CD14-positive monocyte (primary cell): ENCODE measurements around the gene PNMA8B. TPM values are rescaled to one million over a fixed set of nuclear protein-coding genes. Genes with fewer than 3 reads are reported as not detected.

Experiments
- DNase-seq, 3 donors: peaks; one replicate each; pipeline ENCODE4 v3.0.0-alpha.2; 2011 to 2022
- H2AFZ ChIP-seq: 2 replicates; pipeline ENCODE4 v1.6.0; 2012; ENCODE audit warnings: mild to moderate bottlenecking, low read depth, low read length, inconsistent platforms; ENCODE audit not compliant: insufficient read depth, poor library complexity, severe bottlenecking
- H3K27ac ChIP-seq, 2 donors: 1 replicate in 1 of 2; 2 replicates in 1 of 2; pipeline ENCODE4 v1.5.1; 2012 to 2013; ENCODE audit warnings: low read length in 2 of 2, control low read depth in 1 of 2, inconsistent platforms in 1 of 2, low read depth in 1 of 2, mild to moderate bottlenecking in 1 of 2
- H3K27me3 ChIP-seq, 2 donors: one replicate each; pipeline versions ENCODE4 v1.6.0 to v1.6.1; 2011 to 2013; ENCODE audit warnings: low read length in 2 of 2; ENCODE audit not compliant: control insufficient read depth in 2 of 2, insufficient read depth in 2 of 2
- H3K36me3 ChIP-seq, 2 donors: replicated peaks in 1 of 2; 1 replicate in 1 of 2; 2 replicates in 1 of 2; pipeline versions ENCODE4 v1.5.1 to v1.6.1; 2012 to 2013; ENCODE audit warnings: low read length in 2 of 2, control low read depth in 1 of 2, inconsistent platforms in 1 of 2, mild to moderate bottlenecking in 1 of 2; ENCODE audit not compliant: insufficient read depth in 2 of 2, control insufficient read depth in 1 of 2
- H3K4me1 ChIP-seq, 2 donors: 1 replicate in 1 of 2; 2 replicates in 1 of 2; pipeline versions ENCODE4 v1.5.1 to v1.6.1; 2012 to 2013; ENCODE audit warnings: low read length in 2 of 2, control low read depth in 1 of 2, inconsistent platforms in 1 of 2, mild to moderate bottlenecking in 1 of 2, moderate library complexity in 1 of 2; ENCODE audit not compliant: insufficient read depth in 2 of 2, control insufficient read depth in 1 of 2
- H3K4me2 ChIP-seq: replicated peaks from 2 replicates; pipeline ENCODE3; 2012; ENCODE audit warnings: low read length, moderate library complexity, mild to moderate bottlenecking; ENCODE audit not compliant: poor library complexity, severe bottlenecking; ENCODE audit errors: extremely low read depth
- H3K4me3 ChIP-seq, 3 experiments: fragments of 200-600 bp in 1 of 3; sonication (generic) in 1 of 3; replicated peaks in 1 of 3; 1 replicate in 2 of 3; 2 replicates in 1 of 3; pipeline ENCODE4 v1.5.1; 2011 to 2013; ENCODE audit warnings: low read length in 3 of 3, mild to moderate bottlenecking in 3 of 3, control low read depth in 2 of 3, low read depth in 2 of 3, inconsistent platforms in 1 of 3, moderate library complexity in 1 of 3
- H3K79me2 ChIP-seq: 2 replicates; pipeline ENCODE4 v1.6.0; 2012; ENCODE audit warnings: mild to moderate bottlenecking, control low read depth, inconsistent platforms, low read length, moderate library complexity; ENCODE audit not compliant: insufficient read depth
- H3K9ac ChIP-seq: 2 replicates; pipeline ENCODE4 v1.6.0; 2017; ENCODE audit warnings: low read length, mild to moderate bottlenecking; ENCODE audit not compliant: insufficient read depth, poor library complexity, severe bottlenecking
- H3K9me3 ChIP-seq, 2 donors: replicated peaks in 1 of 2; 1 replicate in 1 of 2; 2 replicates in 1 of 2; pipeline versions ENCODE4 v1.5.1 to v1.6.1; 2012 to 2013; ENCODE audit warnings: low read length in 2 of 2, control low read depth in 1 of 2; ENCODE audit not compliant: control insufficient read depth in 1 of 2, insufficient read depth in 1 of 2
- H4K20me1 ChIP-seq: 2 replicates; pipeline ENCODE4 v1.6.0; 2012; ENCODE audit warnings: mild to moderate bottlenecking, low read length, control low read depth, moderate library complexity; ENCODE audit not compliant: insufficient read depth
- H3K27ac Mint-ChIP-seq, 7 donors: one replicate each; pipeline ENCODE4 v1.8.0; 2020; ENCODE audit warnings: mild to moderate bottlenecking in 7 of 7, mixed read lengths in 7 of 7, moderate library complexity in 6 of 7, inconsistent platforms in 2 of 7
- H3K27me3 Mint-ChIP-seq, 3 donors: one replicate each; pipeline ENCODE4 v1.8.0; 2021 to 2022; ENCODE audit warnings: low read depth in 3 of 3, mild to moderate bottlenecking in 3 of 3, mixed read lengths in 3 of 3, moderate library complexity in 3 of 3, inconsistent platforms in 1 of 3
- H3K36me3 Mint-ChIP-seq, 2 donors: one replicate each; pipeline ENCODE4 v1.8.0; 2020; ENCODE audit warnings: mixed read lengths in 2 of 2, inconsistent platforms in 1 of 2, mild to moderate bottlenecking in 1 of 2
- H3K4me1 Mint-ChIP-seq: one replicate; pipeline ENCODE4 v1.8.0; 2020; ENCODE audit warnings: mild to moderate bottlenecking, mixed read lengths
- H3K4me3 Mint-ChIP-seq, 2 donors: one replicate each; pipeline ENCODE4 v1.8.0; 2020; ENCODE audit warnings: mild to moderate bottlenecking in 2 of 2, mixed read lengths in 2 of 2, moderate library complexity in 1 of 2
- H3K9me3 Mint-ChIP-seq, 7 donors: one replicate each; pipeline ENCODE4 v1.8.0; 2020 to 2022; ENCODE audit warnings: mixed read lengths in 7 of 7, mild to moderate bottlenecking in 6 of 7, moderate library complexity in 6 of 7, inconsistent platforms in 2 of 7
- CTCF ChIP-seq: fragments of 200-600 bp; IDR thresholded peaks from one replicate; pipeline ENCODE4 v1.8.0; 2022; ENCODE audit warnings: antibody characterized with exemption, mild to moderate bottlenecking
- WGBS: methylation state at CpG from one replicate; pipeline ENCODE4 v1.1.5; 2013; ENCODE audit warnings: missing lambda C conversion rate; ENCODE audit not compliant: insufficient coverage; 5-methylcytosine and 5-hydroxymethylcytosine counted together
- intact Hi-C, 2 donors: fragments of 100-400 bp; cut with micrococcal nuclease; formaldehyde crosslinking; loops; one replicate each; pipeline versions ENCODE4 v1.15.0 to v1.15.1; 2023
- polyA plus RNA-seq, 3 donors: library from polyadenylated mRNA; depleted of rRNA in 1 of 3; unstranded in 2 of 3; stranded (reverse) in 1 of 3; fragments of 300-500 nt in 2 of 3; fragments of >200 nt in 1 of 3; fragmentation: Illumina TruSeq in 2 of 3; gene quantifications; 1 replicate in 2 of 3; 2 replicates in 1 of 3; pipeline ENCODE4 v1.2.3, GENCODE V29; 2012 to 2021

The PNMA8B gene
- polyA plus RNA-seq, 3 donors, result 0.07 to 0.16 TPM; not detected in 1

DNA sequence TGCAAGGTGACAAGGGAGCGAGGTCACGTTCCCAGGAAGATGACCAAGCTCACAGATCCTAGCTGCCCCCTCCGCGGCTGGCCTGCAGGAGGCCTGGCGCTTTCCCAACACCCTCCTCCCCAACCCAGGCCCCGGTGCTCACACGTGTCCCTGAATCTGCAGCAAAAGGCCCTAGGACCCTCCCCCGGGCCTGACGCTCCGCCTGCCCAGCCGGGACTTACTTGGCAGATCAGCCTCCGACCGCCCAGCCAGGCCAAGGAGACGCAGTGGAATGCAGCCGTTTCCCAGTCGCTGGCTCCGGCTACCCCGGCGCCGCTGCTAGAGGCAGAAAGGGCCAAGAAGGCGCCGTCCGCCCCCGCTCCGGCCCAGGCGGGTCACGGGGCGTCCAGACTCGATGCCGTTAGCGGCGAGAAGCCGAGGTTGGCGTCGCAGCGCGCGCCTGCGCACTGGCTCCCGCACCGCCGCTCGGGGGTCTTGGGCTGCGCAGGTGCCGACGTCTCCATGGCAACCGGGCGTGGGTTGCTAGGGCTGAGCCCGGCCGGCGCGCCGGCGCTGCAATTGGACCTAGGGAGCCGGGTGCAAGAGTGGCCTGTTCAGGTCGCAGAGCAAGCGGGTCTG, 24.4 kb downstream of the PNMA8B start, which contains the start of gene PNMA8A:
PNMA8A (minus strand) TSS at position 448 of the 618 bp plus-strand sequence. CDS start 528 bp downstream, outside the sequence.
- Histone ChIP-seq H3K36me3 (no peaks in the 10 kb centered on the region), H3K4me2 (peak within 1 kb of the TSS; percentile 67), H3K27ac (no peak within 1 kb of the TSS), H3K4me3 (peak within 1 kb of the TSS in 1 of 3 experiments; percentile 52), H3K9me3 (no peaks in the 10 kb centered on the region), H4K20me1 (no peaks in the 10 kb centered on the region), H3K79me2 (no peaks in the 10 kb centered on the region), H2AFZ (peak within 1 kb of the TSS; percentile 67), H3K4me1 (peaks cover 0 to 9% of the 10 kb centered on the region in 2 donors), H3K27me3 (peaks cover 13 to 36% of the 10 kb centered on the region in 2 donors), H3K9ac (peak within 1 kb of the TSS; percentile 27)
- no peak for DNase-seq
- no peak within 1 kb of the TSS for H3K27ac Mint-ChIP-seq
- 6% methylated on average over 56 of the region's 57 CpGs for WGBS
- H3K36me3 Mint-ChIP-seq, result no peaks in the 10 kb centered on the region
- peaks cover 0 to 7% (median 0%) of the 10 kb centered on the region in 7 donors for H3K9me3 Mint-ChIP-seq
- H3K4me1 Mint-ChIP-seq, result peaks cover 2% of the 10 kb centered on the region
- no peak for TF ChIP-seq CTCF
- intact Hi-C loops, result no loop called here
- peak within 1 kb of the TSS in 1 of 2 donors; percentile 71 for H3K4me3 Mint-ChIP-seq
- H3K27me3 Mint-ChIP-seq, result peaks cover 46 to 57% (median 46%) of the 10 kb centered on the region in 3 donors

DNA sequence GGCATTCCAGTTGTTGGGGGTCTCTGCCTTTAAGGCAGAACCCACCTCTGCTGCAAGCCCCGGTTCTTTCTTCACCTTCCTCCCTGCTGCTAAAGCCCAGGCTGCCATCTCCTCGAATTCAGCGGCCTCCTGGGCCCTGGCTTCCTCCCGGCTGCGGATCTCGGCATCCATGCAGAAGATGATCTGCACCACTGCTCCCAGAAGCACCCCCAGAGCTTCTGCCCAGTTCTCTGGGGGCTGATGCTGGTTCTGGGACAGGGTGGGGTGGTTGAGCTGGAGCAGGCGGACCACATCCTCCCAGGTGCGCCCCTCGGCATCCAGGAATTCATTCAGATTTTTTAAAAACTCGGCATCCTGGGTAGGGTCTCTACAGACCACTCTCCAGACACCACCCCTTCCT, 25.3 kb downstream of the PNMA8B start:
- Histone ChIP-seq H3K9ac (no peak overlapping the region), H2AFZ (no peak overlapping the region), H4K20me1 (no peaks in the 10 kb centered on the region), H3K4me1 (peaks cover 0 to 9% of the 10 kb centered on the region in 2 donors), H3K4me2 (no peak overlapping the region), H3K27ac (no peak overlapping the region), H3K36me3 (no peaks in the 10 kb centered on the region), H3K4me3 (no peak overlapping the region), H3K27me3 (peaks cover 13 to 36% of the 10 kb centered on the region in 2 donors), H3K9me3 (no peaks in the 10 kb centered on the region), H3K79me2 (no peaks in the 10 kb centered on the region)
- peaks cover 0 to 7% (median 0%) of the 10 kb centered on the region in 7 donors for H3K9me3 Mint-ChIP-seq
- no peaks in the 10 kb centered on the region for H3K36me3 Mint-ChIP-seq
- TF ChIP-seq CTCF, result no peak
- no peak overlapping the region for H3K4me3 Mint-ChIP-seq
- H3K27me3 Mint-ChIP-seq, result peaks cover 48 to 61% (median 53%) of the 10 kb centered on the region in 3 donors
- 90% methylated on average over 10 of the region's 10 CpGs for WGBS
- intact Hi-C loops, result no loop called here
- H3K27ac Mint-ChIP-seq, result no peak overlapping the region
- H3K4me1 Mint-ChIP-seq, result peaks cover 2% of the 10 kb centered on the region
- DNase-seq, result no peak
